ENCODE data around the gene FSHR. TPM values are rescaled to one million over a fixed set of nuclear protein-coding genes. Genes with fewer than 3 reads are reported as not detected.

Gene FSHR
- total RNA-seq = not detected

DNA sequence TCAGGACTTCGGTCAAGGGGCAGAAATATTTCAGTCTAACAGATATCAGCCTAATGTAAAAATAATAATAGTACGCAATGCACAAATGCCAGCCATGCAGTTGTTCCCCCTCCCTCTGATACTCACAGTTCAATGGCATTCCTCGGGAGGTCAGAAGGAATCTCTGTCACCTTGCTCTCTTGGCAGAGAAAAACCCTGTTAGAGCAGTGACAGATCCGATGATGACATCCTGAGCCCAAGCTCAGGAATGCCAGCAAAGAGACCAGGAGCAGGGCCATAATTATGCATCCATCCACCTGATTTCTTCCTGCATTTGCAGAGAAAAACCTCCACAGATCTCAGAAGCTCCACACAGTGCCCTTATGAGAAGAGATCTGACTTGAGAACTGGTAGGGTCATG is at the start of gene FSHR:
FSHR (minus strand) TSS at position 376 of the 400 bp plus-strand sequence; CDS start at position 278, 98 bp downstream.
- in situ Hi-C loops (cut with MboI; ENCODE audit: low pct_ligation_motif_present in 1 of 4, low pct_unique_long_range_greater_than_20kb in 1 of 4, low sequenced_read_pairs in 3 of 4) (no loop called here), intact Hi-C loops (cut with DNase I; ENCODE audit: low total_unique reads) (no loop called here)
- no peaks in the 10 kb centered on the region for H3K36me3 ChIP-seq
- no peak for DNase-seq
- H3K27ac ChIP-seq = no peak within 1 kb of the TSS
- H3K4me1 ChIP-seq = no peaks in the 10 kb centered on the region
- WGBS, 2 donors (ENCODE audit: low coverage in 1 of 2) = 83% methylated on average over 4 of the region's 4 CpGs; no CpG with 5 or more reads in 1 of the 2 donors
- TF ChIP-seq, protein P1, sequence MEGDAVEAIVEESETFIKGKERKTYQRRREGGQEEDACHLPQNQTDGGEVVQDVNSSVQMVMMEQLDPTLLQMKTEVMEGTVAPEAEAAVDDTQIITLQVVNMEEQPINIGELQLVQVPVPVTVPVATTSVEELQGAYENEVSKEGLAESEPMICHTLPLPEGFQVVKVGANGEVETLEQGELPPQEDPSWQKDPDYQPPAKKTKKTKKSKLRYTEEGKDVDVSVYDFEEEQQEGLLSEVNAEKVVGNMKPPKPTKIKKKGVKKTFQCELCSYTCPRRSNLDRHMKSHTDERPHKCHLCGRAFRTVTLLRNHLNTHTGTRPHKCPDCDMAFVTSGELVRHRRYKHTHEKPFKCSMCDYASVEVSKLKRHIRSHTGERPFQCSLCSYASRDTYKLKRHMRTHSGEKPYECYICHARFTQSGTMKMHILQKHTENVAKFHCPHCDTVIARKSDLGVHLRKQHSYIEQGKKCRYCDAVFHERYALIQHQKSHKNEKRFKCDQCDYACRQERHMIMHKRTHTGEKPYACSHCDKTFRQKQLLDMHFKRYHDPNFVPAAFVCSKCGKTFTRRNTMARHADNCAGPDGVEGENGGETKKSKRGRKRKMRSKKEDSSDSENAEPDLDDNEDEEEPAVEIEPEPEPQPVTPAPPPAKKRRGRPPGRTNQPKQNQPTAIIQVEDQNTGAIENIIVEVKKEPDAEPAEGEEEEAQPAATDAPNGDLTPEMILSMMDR (IDR thresholded peaks at IDR 0.05) = no peak
- no peak for TF ChIP-seq POLR2AphosphoS5 (IDR thresholded peaks at IDR 0.05)
- no peak for TF ChIP-seq POLR2A (IDR thresholded peaks at IDR 0.05)
- TF ChIP-seq EP300 (IDR thresholded peaks at IDR 0.05; ENCODE audit: low read depth) = no peak
- H3K4me3 ChIP-seq = no peak within 1 kb of the TSS
- no peaks in the 10 kb centered on the region for H3K27me3 ChIP-seq
- H3K9me3 ChIP-seq = no peaks in the 10 kb centered on the region

GRCh38 chr2:49199266-49199665 is 45.0 kb upstream of the FSHR start:
- intact Hi-C loops (cut with DNase I; ENCODE audit: low total_unique reads) (no loop called here), in situ Hi-C loops (cut with MboI; ENCODE audit: low pct_ligation_motif_present in 1 of 4, low pct_unique_long_range_greater_than_20kb in 1 of 4, low sequenced_read_pairs in 3 of 4) (no loop called here)
- Histone ChIP-seq H3K36me3 (no peaks in the 10 kb centered on the region), H3K27me3 (no peaks in the 10 kb centered on the region), H3K9me3 (no peaks in the 10 kb centered on the region), H3K27ac (no peak overlapping the region), H3K4me3 (no peak overlapping the region), H3K4me1 (no peaks in the 10 kb centered on the region)
- no peak for DNase-seq
- WGBS, 2 donors (ENCODE audit: low coverage in 1 of 2) = 74 to 83% methylated on average over 2 of the region's 2 CpGs
- no peak for TF ChIP-seq POLR2AphosphoS5 (IDR thresholded peaks at IDR 0.05)
- TF ChIP-seq, protein P1 (IDR thresholded peaks at IDR 0.05) = no peak
- TF ChIP-seq POLR2A (IDR thresholded peaks at IDR 0.05) = no peak
- no peak for TF ChIP-seq EP300 (IDR thresholded peaks at IDR 0.05; ENCODE audit: low read depth)

GRCh38 chr2:49194701-49195100 is 40.4 kb upstream of the FSHR start:
- no peak for TF ChIP-seq EP300 (IDR thresholded peaks at IDR 0.05; ENCODE audit: low read depth)
- TF ChIP-seq, protein P1 (IDR thresholded peaks at IDR 0.05) = no peak
- TF ChIP-seq POLR2AphosphoS5 (IDR thresholded peaks at IDR 0.05) = no peak
- TF ChIP-seq POLR2A (IDR thresholded peaks at IDR 0.05) = no peak
- Histone ChIP-seq H3K9me3 (no peaks in the 10 kb centered on the region), H3K27me3 (no peaks in the 10 kb centered on the region), H3K27ac (no peak overlapping the region), H3K4me3 (no peak overlapping the region), H3K36me3 (no peaks in the 10 kb centered on the region), H3K4me1 (no peaks in the 10 kb centered on the region)
- no peak for DNase-seq
- intact Hi-C loops (cut with DNase I; ENCODE audit: low total_unique reads) (no loop called here), in situ Hi-C loops (cut with MboI; ENCODE audit: low pct_ligation_motif_present in 1 of 4, low pct_unique_long_range_greater_than_20kb in 1 of 4, low sequenced_read_pairs in 3 of 4) (no loop called here)
- WGBS, 2 donors (ENCODE audit: low coverage in 1 of 2) = 83 to 94% methylated on average over 1 of the region's 1 CpG

GRCh38 chr2:49192036-49192435 is 37.7 kb upstream of the FSHR start:
- WGBS, 2 donors (ENCODE audit: low coverage in 1 of 2) = 78 to 80% methylated on average over 1 of the region's 1 CpG
- Histone ChIP-seq H3K4me3 (no peak overlapping the region), H3K36me3 (no peaks in the 10 kb centered on the region), H3K27ac (no peak overlapping the region), H3K4me1 (no peaks in the 10 kb centered on the region), H3K27me3 (no peaks in the 10 kb centered on the region), H3K9me3 (no peaks in the 10 kb centered on the region)
- intact Hi-C loops (cut with DNase I; ENCODE audit: low total_unique reads) (no loop called here), in situ Hi-C loops (cut with MboI; ENCODE audit: low pct_ligation_motif_present in 1 of 4, low pct_unique_long_range_greater_than_20kb in 1 of 4, low sequenced_read_pairs in 3 of 4) (no loop called here)
- TF ChIP-seq EP300 (IDR thresholded peaks at IDR 0.05; ENCODE audit: low read depth) = no peak
- TF ChIP-seq, protein P1 (IDR thresholded peaks at IDR 0.05) = no peak
- TF ChIP-seq POLR2A (IDR thresholded peaks at IDR 0.05) = no peak
- no peak for TF ChIP-seq POLR2AphosphoS5 (IDR thresholded peaks at IDR 0.05)
- DNase-seq = no peak
